ENCODE measurements around the gene GRID2. TPM values are rescaled to one million over a fixed set of nuclear protein-coding genes. Genes with fewer than 3 reads are reported as not detected.

Gene GRID2
- total and polyA plus RNA-seq, 10 of the 15 experiments (the other 5 are each of a cell fraction or from before 2014, with no cell fraction given): not detected

DNA sequence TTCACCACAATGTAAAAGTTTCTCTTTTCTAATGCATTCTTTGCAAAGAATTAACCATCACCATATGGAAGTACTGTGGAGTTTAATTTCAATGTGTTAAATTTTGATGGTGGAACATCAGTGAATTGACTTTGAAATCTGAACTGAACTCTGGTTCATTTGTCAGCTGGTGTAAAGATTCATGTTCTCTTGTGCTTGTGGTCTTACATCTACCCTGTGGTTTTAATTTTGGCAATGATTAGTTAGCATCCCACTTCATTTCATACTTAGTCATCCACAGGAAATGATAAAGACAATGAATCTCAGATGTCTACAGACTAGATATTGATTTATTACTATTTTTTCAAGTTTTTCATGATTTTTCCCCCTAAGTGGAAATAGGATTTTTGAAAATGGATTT lies 77.8 kb downstream of the GRID2 start:
- RAD21 ChIA-PET (ENCODE audit: unreplicated experiment): no interaction called here
- DNase-seq (ENCODE audit: low read depth, low spot score) (no peak), ATAC-seq (no peak), FAIRE-seq (no peak)
- in situ Hi-C loops (cut with MboI): loop anchor here (25.0 kb wide), 2 partner anchors 1269 to 1969 kb away; no protein-coding TSS in a partner anchor
- H3K9me3 ChIP-seq (replicated peaks; ENCODE audit: control insufficient read depth, insufficient read depth, low read length): no peaks in the 10 kb centered on the region
- H3K27ac ChIP-seq (ENCODE audit: control insufficient read depth, insufficient read depth): no peak overlapping the region
- no peak overlapping the region for H3K9ac ChIP-seq (ENCODE audit: control insufficient read depth, insufficient read depth, low read length)
- no peak overlapping the region for H3K4me2 ChIP-seq (ENCODE audit: control insufficient read depth, insufficient read depth)
- no peaks in the 10 kb centered on the region for H3K4me1 ChIP-seq (ENCODE audit: control insufficient read depth, insufficient read depth, low read length)
- SMC1A ChIA-PET (ENCODE audit: uncharacterized antibody, unreplicated experiment): no interaction called here
- H3K36me3 ChIP-seq (ENCODE audit: control insufficient read depth in 2 of 2, insufficient read depth in 2 of 2, low read length in 1 of 2): no peaks in the 10 kb centered on the region
- no peaks in the 10 kb centered on the region for H3K27me3 ChIP-seq (replicated peaks in 1 of 2; ENCODE audit: control insufficient read depth in 2 of 2, insufficient read depth in 2 of 2, low read length in 1 of 2)
- no peaks in the 10 kb centered on the region for H3K79me2 ChIP-seq (ENCODE audit: control insufficient read depth, insufficient read depth, low read length)
- intact Hi-C loops (cut with micrococcal nuclease; ENCODE audit: unreplicated experiment): loop anchor here (10.0 kb wide), 1 partner anchor 1967 kb away; no protein-coding TSS in a partner anchor
- CTCF ChIA-PET: interaction anchor here (0.9 kb wide), 1 partner anchor 98 kb away, joined by 4 read pairs; no protein-coding TSS in a partner anchor
- no peak for TF ChIP-seq POLR2AphosphoS2 (IDR thresholded peaks at IDR 0.05; ENCODE audit: low read depth, low read length)
- TF ChIP-seq PAX8 (IDR thresholded peaks at IDR 0.05): no peak
- TF ChIP-seq ZNF622 (IDR thresholded peaks at IDR 0.05): no peak
- TF ChIP-seq RUNX3 (IDR thresholded peaks at IDR 0.05; ENCODE audit: low read length): no peak
- TF ChIP-seq CBFB (IDR thresholded peaks at IDR 0.05; ENCODE audit: low read depth): no peak
- TF ChIP-seq RELA (IDR thresholded peaks at IDR 0.05; ENCODE audit: borderline replicate concordance, partially characterized antibody): no peak
- TF ChIP-seq HDGF (IDR thresholded peaks at IDR 0.05): no peak
- TF ChIP-seq NRF1 (conservative IDR thresholded peaks at IDR 0.05; ENCODE audit: low read depth, low read length): no peak
- no peak for TF ChIP-seq ZNF274 (IDR thresholded peaks at IDR 0.05; ENCODE audit: insufficient read depth, insufficient read length)
- TF ChIP-seq, protein P1, sequence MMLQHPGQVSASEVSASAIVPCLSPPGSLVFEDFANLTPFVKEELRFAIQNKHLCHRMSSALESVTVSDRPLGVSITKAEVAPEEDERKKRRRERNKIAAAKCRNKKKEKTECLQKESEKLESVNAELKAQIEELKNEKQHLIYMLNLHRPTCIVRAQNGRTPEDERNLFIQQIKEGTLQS (IDR thresholded peaks at IDR 0.05; ENCODE audit: borderline replicate concordance, extremely low read depth, low read depth, low read length): no peak
- TF ChIP-seq, protein P2, sequence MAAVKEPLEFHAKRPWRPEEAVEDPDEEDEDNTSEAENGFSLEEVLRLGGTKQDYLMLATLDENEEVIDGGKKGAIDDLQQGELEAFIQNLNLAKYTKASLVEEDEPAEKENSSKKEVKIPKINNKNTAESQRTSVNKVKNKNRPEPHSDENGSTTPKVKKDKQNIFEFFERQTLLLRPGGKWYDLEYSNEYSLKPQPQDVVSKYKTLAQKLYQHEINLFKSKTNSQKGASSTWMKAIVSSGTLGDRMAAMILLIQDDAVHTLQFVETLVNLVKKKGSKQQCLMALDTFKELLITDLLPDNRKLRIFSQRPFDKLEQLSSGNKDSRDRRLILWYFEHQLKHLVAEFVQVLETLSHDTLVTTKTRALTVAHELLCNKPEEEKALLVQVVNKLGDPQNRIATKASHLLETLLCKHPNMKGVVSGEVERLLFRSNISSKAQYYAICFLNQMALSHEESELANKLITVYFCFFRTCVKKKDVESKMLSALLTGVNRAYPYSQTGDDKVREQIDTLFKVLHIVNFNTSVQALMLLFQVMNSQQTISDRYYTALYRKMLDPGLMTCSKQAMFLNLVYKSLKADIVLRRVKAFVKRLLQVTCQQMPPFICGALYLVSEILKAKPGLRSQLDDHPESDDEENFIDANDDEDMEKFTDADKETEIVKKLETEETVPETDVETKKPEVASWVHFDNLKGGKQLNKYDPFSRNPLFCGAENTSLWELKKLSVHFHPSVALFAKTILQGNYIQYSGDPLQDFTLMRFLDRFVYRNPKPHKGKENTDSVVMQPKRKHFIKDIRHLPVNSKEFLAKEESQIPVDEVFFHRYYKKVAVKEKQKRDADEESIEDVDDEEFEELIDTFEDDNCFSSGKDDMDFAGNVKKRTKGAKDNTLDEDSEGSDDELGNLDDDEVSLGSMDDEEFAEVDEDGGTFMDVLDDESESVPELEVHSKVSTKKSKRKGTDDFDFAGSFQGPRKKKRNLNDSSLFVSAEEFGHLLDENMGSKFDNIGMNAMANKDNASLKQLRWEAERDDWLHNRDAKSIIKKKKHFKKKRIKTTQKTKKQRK (IDR thresholded peaks at IDR 0.05; ENCODE audit: low read depth, low read length): no peak
- no peak for TF ChIP-seq ZNF384 (IDR thresholded peaks at IDR 0.05; ENCODE audit: borderline replicate concordance, low read depth, low read length)
- TF ChIP-seq BCL11A (IDR thresholded peaks at IDR 0.05; ENCODE audit: low read depth, low read length): no peak
- TF ChIP-seq EGR1 (IDR thresholded peaks at IDR 0.05; ENCODE audit: borderline replicate concordance in 1 of 2, low read depth in 2 of 2, low read length in 2 of 2): no peak
- no peak for TF ChIP-seq WRNIP1 (IDR thresholded peaks at IDR 0.05; ENCODE audit: borderline replicate concordance, low read depth, low read length)
- POLR2A ChIA-PET: no interaction called here
- H3K4me3 ChIP-seq: no peak overlapping the region
- H2AFZ ChIP-seq (ENCODE audit: control insufficient read depth, low read depth, low read length): no peak overlapping the region
- no TSS peak for BruUV-seq (replicated peaks)
- H4K20me1 ChIP-seq (ENCODE audit: control insufficient read depth, insufficient read depth): no peaks in the 10 kb centered on the region

Measured in GM12878 (cell line).